H9 (cell line): ENCODE measurements around the gene XRCC2. TPM values are rescaled to one million over a fixed set of nuclear protein-coding genes. Genes with fewer than 3 reads are reported as not detected.

Source experiments
- DNase-seq: peaks from one replicate; pipeline ENCODE4 v3.0.0-alpha.2; 2017
- H2AFZ ChIP-seq: one replicate; pipeline ENCODE4 v1.6.1; 2013; ENCODE audit warnings: mild to moderate bottlenecking, low read length, control low read depth, moderate library complexity
- H2AK5ac ChIP-seq: 2 replicates; pipeline ENCODE4 v1.6.1; 2013; ENCODE audit warnings: low read length, control low read depth, mixed read lengths; ENCODE audit not compliant: insufficient read length
- H2BK120ac ChIP-seq: one replicate; pipeline ENCODE4 v1.6.1; 2013; ENCODE audit warnings: low read depth, mild to moderate bottlenecking, low read length, control low read depth, inconsistent platforms; ENCODE audit not compliant: poor library complexity, severe bottlenecking
- H2BK12ac ChIP-seq: 2 replicates; pipeline ENCODE4 v1.6.1; 2013; ENCODE audit warnings: low read length, control low read depth, mixed read lengths, low read depth; ENCODE audit not compliant: insufficient read length
- H2BK15ac ChIP-seq: 2 replicates; pipeline ENCODE4 v1.6.1; 2013; ENCODE audit warnings: low read depth, low read length, control low read depth
- H2BK20ac ChIP-seq: one replicate; pipeline ENCODE4 v1.6.1; 2013; ENCODE audit warnings: low read depth, mild to moderate bottlenecking, low read length, control low read depth, inconsistent platforms; ENCODE audit not compliant: poor library complexity, severe bottlenecking
- H2BK5ac ChIP-seq: 2 replicates; pipeline ENCODE4 v1.6.1; 2013; ENCODE audit warnings: low read length, control low read depth, mixed read lengths; ENCODE audit not compliant: insufficient read length
- H3K14ac ChIP-seq: 2 replicates; pipeline ENCODE4 v1.6.1; 2013; ENCODE audit warnings: low read length, control low read depth; ENCODE audit not compliant: insufficient read depth
- H3K18ac ChIP-seq: 2 replicates; pipeline ENCODE4 v1.6.1; 2013; ENCODE audit warnings: low read depth, mild to moderate bottlenecking, mixed read lengths, low read length, control low read depth; ENCODE audit not compliant: insufficient read length
- H3K23ac ChIP-seq: 2 replicates; pipeline ENCODE4 v1.6.1; 2013; ENCODE audit warnings: low read length, control low read depth, mixed read lengths, low read depth; ENCODE audit not compliant: insufficient read length
- H3K23me2 ChIP-seq: 2 replicates; pipeline ENCODE4 v1.6.1; 2013; ENCODE audit warnings: low read depth, mild to moderate bottlenecking, mixed read lengths, low read length, control low read depth; ENCODE audit not compliant: insufficient read length, poor library complexity, severe bottlenecking
- H3K27ac ChIP-seq: 2 replicates; pipeline ENCODE4 v1.5.1; 2013; ENCODE audit warnings: low read length, control low read depth, mixed read lengths, low read depth; ENCODE audit not compliant: insufficient read length
- H3K27me3 ChIP-seq: 2 replicates; pipeline ENCODE4 v1.6.1; 2013; ENCODE audit warnings: low read length, control low read depth, inconsistent platforms; ENCODE audit not compliant: insufficient read depth
- H3K4ac ChIP-seq: 2 replicates; pipeline ENCODE4 v1.6.1; 2013; ENCODE audit warnings: low read depth, mild to moderate bottlenecking, control low read depth, inconsistent platforms, low read length, moderate library complexity
- H3K4me1 ChIP-seq: 2 replicates; pipeline ENCODE4 v1.6.1; 2013; ENCODE audit warnings: low read length, control low read depth, inconsistent platforms; ENCODE audit not compliant: insufficient read depth
- H3K4me2 ChIP-seq: 2 replicates; pipeline ENCODE4 v1.6.1; 2013; ENCODE audit warnings: low read length, control low read depth, mixed read lengths; ENCODE audit not compliant: insufficient read length, insufficient read depth
- H3K56ac ChIP-seq: 2 replicates; pipeline ENCODE4 v1.6.1; 2013; ENCODE audit warnings: low read depth, mild to moderate bottlenecking, mixed read lengths, low read length, control low read depth; ENCODE audit not compliant: insufficient read length
- H3K79me1 ChIP-seq: 2 replicates; pipeline ENCODE4 v1.6.1; 2013; ENCODE audit warnings: low read depth, mild to moderate bottlenecking, moderate library complexity, low read length, control low read depth, inconsistent platforms; ENCODE audit not compliant: insufficient read depth, poor library complexity, severe bottlenecking
- H3K79me2 ChIP-seq: 2 replicates; pipeline ENCODE4 v1.6.1; 2013; ENCODE audit warnings: low read length, control low read depth, inconsistent platforms; ENCODE audit not compliant: insufficient read depth
- H3K9ac ChIP-seq: 2 replicates; pipeline ENCODE4 v1.6.1; 2013; ENCODE audit warnings: low read length, control low read depth, mixed read lengths; ENCODE audit not compliant: insufficient read length; ENCODE audit errors: extremely low read depth
- H3K9me3 ChIP-seq: one replicate; pipeline ENCODE4 v1.6.1; 2013; ENCODE audit warnings: low read depth, low read length, inconsistent platforms; ENCODE audit not compliant: control insufficient read depth
- H3T11ph ChIP-seq: one replicate; pipeline ENCODE4 v1.6.1; 2013; ENCODE audit warnings: mild to moderate bottlenecking, low read length, control low read depth, inconsistent platforms
- H4K20me1 ChIP-seq: one replicate; pipeline ENCODE4 v1.6.1; 2013; ENCODE audit not compliant: control insufficient read depth, insufficient read length, insufficient read depth
- H4K5ac ChIP-seq: 2 replicates; pipeline ENCODE4 v1.6.1; 2013; ENCODE audit warnings: low read depth, mild to moderate bottlenecking, mixed read lengths, low read length, control low read depth; ENCODE audit not compliant: insufficient read length
- H4K8ac ChIP-seq: replicated peaks from 2 replicates; pipeline ENCODE4 v1.6.1; 2013; ENCODE audit warnings: low read length, control low read depth, mixed read lengths, low read depth; ENCODE audit not compliant: insufficient read length
- H4K91ac ChIP-seq: 2 replicates; pipeline ENCODE4 v1.6.1; 2013; ENCODE audit warnings: low read depth, mild to moderate bottlenecking, moderate library complexity, mixed read lengths, low read length, control low read depth; ENCODE audit not compliant: insufficient read length
- H3K27ac Mint-ChIP-seq, 3 experiments: 2 replicates in 2 of 3; 3 replicates in 1 of 3; pipeline ENCODE4 v1.8.0; 2020 to 2021; ENCODE audit warnings: mixed read lengths in 3 of 3, mild to moderate bottlenecking in 1 of 3, moderate library complexity in 1 of 3
- H3K27me3 Mint-ChIP-seq: 2 replicates; pipeline ENCODE4 v1.8.0; 2021; ENCODE audit warnings: low read depth, mild to moderate bottlenecking, moderate library complexity, mixed read lengths
- H3K36me3 Mint-ChIP-seq, 3 experiments: 2 replicates in 2 of 3; 3 replicates in 1 of 3; pipeline ENCODE4 v1.8.0; 2020 to 2021; ENCODE audit warnings: low read depth in 3 of 3, mixed read lengths in 3 of 3; ENCODE audit not compliant: insufficient read depth in 1 of 3
- H3K4me1 Mint-ChIP-seq, 2 experiments: 2 replicates each; pipeline ENCODE4 v1.8.0; 2020; ENCODE audit warnings: mixed read lengths in 2 of 2
- H3K4me3 Mint-ChIP-seq, 2 experiments: 2 replicates in 1 of 2; 3 replicates in 1 of 2; pipeline ENCODE4 v1.8.0; 2020 to 2021; ENCODE audit warnings: mild to moderate bottlenecking in 2 of 2, mixed read lengths in 2 of 2, moderate library complexity in 1 of 2
- H3K9me3 Mint-ChIP-seq, 2 experiments: 2 replicates in 1 of 2; 3 replicates in 1 of 2; pipeline ENCODE4 v1.8.0; 2020; ENCODE audit warnings: mild to moderate bottlenecking in 2 of 2, mixed read lengths in 2 of 2, moderate library complexity in 1 of 2
- WGBS: extraction: QIAGEN DNeasy Blood & Tissue Kit; methylation state at CpG from one replicate; pipeline ENCODE4 v1.1.7; 2013; ENCODE audit warnings: missing lambda C conversion rate, low lambda C conversion rate, mixed read lengths; ENCODE audit not compliant: insufficient read length; ENCODE audit errors: extremely low coverage; 5-methylcytosine and 5-hydroxymethylcytosine counted together
- total RNA-seq: library from RNA; stranded (reverse); gene quantifications from 2 replicates; pipeline ENCODE4 v1.2.1, GENCODE V29; 2021
- TF ChIP-seq, protein P1 (sequence below): fragments of 200-600 bp; sonication (generic); conservative IDR thresholded peaks from 3 replicates; pipeline ENCODE4 v1.8.0; 2021; ENCODE audit warnings: antibody characterized with exemption, mild to moderate bottlenecking

Gene XRCC2
- total RNA-seq, 1 experiment from 2014 or later: 22.8 TPM

DNA sequence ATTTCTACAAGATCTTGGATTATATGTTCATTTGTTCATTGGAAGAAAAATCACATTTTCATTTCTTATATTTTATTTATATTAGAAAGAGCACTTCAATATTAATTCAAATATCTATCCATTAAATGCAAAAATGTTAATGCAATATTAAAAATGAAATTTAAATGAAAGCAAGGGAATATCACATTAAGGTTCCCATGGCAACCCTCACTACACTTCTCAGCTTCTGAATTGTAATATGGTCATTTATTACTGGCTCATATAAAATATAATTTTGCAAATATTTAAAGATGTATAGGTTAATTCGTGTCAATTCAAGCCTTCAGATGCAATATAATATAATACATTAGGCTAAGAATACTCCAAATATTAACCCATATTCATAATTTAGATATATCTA is 38.8 kb downstream of the XRCC2 start:
- Mint-ChIP-seq H3K27me3 (no peaks in the 10 kb centered on the region), H3K27ac (no peak overlapping the region)

More for the DNA sequence above, 38.8 kb downstream of the XRCC2 start:
- H3K9me3 ChIP-seq: no peaks in the 10 kb centered on the region
- no peaks in the 10 kb centered on the region for H3K79me2 ChIP-seq
- no peak overlapping the region for H3K4me2 ChIP-seq
- no peak overlapping the region for H3K23ac ChIP-seq
- no peak overlapping the region for H3T11ph ChIP-seq
- H3K9me3 Mint-ChIP-seq: no peaks in the 10 kb centered on the region
- no peak overlapping the region for H3K56ac ChIP-seq
- H3K23me2 ChIP-seq: no peaks in the 10 kb centered on the region
- no CpG with 5 or more reads among the region's 1 CpG for WGBS
- no peaks in the 10 kb centered on the region for H3K79me1 ChIP-seq
- no peaks in the 10 kb centered on the region for H3K4me1 ChIP-seq
- no peak overlapping the region for H4K91ac ChIP-seq
- no peak overlapping the region for H2AK5ac ChIP-seq
- no peak overlapping the region for H3K18ac ChIP-seq
- H4K20me1 ChIP-seq: no peaks in the 10 kb centered on the region
- no peak overlapping the region for H3K4ac ChIP-seq
- no peak overlapping the region for H4K8ac ChIP-seq
- H3K27me3 ChIP-seq: no peaks in the 10 kb centered on the region
- TF ChIP-seq, protein P1, sequence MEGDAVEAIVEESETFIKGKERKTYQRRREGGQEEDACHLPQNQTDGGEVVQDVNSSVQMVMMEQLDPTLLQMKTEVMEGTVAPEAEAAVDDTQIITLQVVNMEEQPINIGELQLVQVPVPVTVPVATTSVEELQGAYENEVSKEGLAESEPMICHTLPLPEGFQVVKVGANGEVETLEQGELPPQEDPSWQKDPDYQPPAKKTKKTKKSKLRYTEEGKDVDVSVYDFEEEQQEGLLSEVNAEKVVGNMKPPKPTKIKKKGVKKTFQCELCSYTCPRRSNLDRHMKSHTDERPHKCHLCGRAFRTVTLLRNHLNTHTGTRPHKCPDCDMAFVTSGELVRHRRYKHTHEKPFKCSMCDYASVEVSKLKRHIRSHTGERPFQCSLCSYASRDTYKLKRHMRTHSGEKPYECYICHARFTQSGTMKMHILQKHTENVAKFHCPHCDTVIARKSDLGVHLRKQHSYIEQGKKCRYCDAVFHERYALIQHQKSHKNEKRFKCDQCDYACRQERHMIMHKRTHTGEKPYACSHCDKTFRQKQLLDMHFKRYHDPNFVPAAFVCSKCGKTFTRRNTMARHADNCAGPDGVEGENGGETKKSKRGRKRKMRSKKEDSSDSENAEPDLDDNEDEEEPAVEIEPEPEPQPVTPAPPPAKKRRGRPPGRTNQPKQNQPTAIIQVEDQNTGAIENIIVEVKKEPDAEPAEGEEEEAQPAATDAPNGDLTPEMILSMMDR: no peak
- H3K27ac ChIP-seq: no peak overlapping the region
- no peak overlapping the region for H2BK5ac ChIP-seq
- H3K14ac ChIP-seq: no peak overlapping the region
- no peak for DNase-seq
- H4K5ac ChIP-seq: no peak overlapping the region
- H3K4me1 Mint-ChIP-seq: no peaks in the 10 kb centered on the region; a peak in 1 of 4 replicates
- no peak overlapping the region for H3K4me3 Mint-ChIP-seq
- no peak overlapping the region for H3K9ac ChIP-seq
- no peak overlapping the region for H2BK120ac ChIP-seq
- H3K36me3 Mint-ChIP-seq: no peaks in the 10 kb centered on the region
- no peak overlapping the region for H2BK20ac ChIP-seq
- no peak overlapping the region for H2BK12ac ChIP-seq
- no peak overlapping the region for H2AFZ ChIP-seq
- H2BK15ac ChIP-seq: no peak overlapping the region
